Measurements from ENCODE around the gene PRG2. TPM values are rescaled to one million over a fixed set of nuclear protein-coding genes. Genes with fewer than 3 reads are reported as not detected.

Gene PRG2
- total and polyA plus RNA-seq, 9 of the 15 experiments (the other 6 are each of a cell fraction or from before 2014, with no cell fraction given), result 1.8 to 78.0 (median 26.6) TPM

- TF ChIP-seq ZNF609 (CRISPR knock-in tag; IDR thresholded peaks at IDR 0.05; ENCODE audit: borderline replicate concordance) (no peak), PHF8 (IDR thresholded peaks at IDR 0.05; ENCODE audit: borderline replicate concordance, low read length) (no peak), FOXA3 (CRISPR knock-in tag; conservative IDR thresholded peaks at IDR 0.05 in 1 of 2, IDR thresholded peaks at IDR 0.05 in 1 of 2) (0 out of 4 replicates have a peak, but pooled peaks of 1 of the 2 experiments have one; percentile 10), ZNF184 (CRISPR knock-in tag; IDR thresholded peaks at IDR 0.05) (no peak), EHMT2 (IDR thresholded peaks at IDR 0.05) (no peak), POLR3G (IDR thresholded peaks at IDR 0.05; ENCODE audit: extremely low read depth, insufficient read length, insufficient replicate concordance) (no peak), SREBF1 (IDR thresholded peaks at IDR 0.05; ENCODE audit: borderline replicate concordance, low read depth, low read length) (no peak)
Measured at GRCh38 chr11:57426439-57426928, 36.0 kb upstream of the PRG2 start (continued).

All from K562 (cell line).